ENCODE data around the gene FOXD1.

DNA sequence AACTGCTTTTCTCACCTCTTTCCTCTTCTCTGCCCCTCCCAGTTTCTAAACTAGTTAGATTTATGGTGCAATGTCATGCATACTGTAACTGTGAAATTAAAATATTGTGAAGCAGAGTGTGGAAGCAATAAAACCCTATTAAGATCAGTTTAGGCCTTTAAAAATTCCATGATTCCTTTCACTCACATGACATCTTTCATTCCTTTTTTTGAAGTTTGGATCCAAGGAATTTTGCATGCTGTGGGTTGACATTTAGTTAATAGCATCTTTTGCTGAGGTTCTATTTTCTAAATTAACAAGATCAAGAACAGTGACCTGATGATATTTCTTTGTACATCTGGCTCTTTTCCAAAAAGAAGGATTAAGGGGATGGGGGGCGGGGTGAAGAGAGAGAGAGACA lies 13.7 kb downstream of the FOXD1 start:
- TF ChIP-seq CTCF (IDR thresholded peaks at IDR 0.05): no peak
- TF ChIP-seq POLR2A (IDR thresholded peaks at IDR 0.05): no peak
